ENCODE measurements around the gene SYT17.

- peak; percentile 43; the same call in 1 of the 2 replicates for TF ChIP-seq CTCF (IDR thresholded peaks at IDR 0.05; ENCODE audit: low read length)
- no peak for TF ChIP-seq EZH2 (IDR thresholded peaks at IDR 0.05; ENCODE audit: borderline replicate concordance, low read length)
Measured at GRCh38 chr16:19213885-19214284, 45.8 kb downstream of the SYT17 start.

Data from OCI-LY1 (cell line).